GM12801 (cell line): ENCODE measurements around the gene ABHD2.

Experiments
- CTCF ChIP-seq: IDR thresholded peaks from one replicate; pipeline ENCODE4 v1.5.1; 2011; ENCODE audit warnings: control low read depth; ENCODE audit not compliant: insufficient read length; ENCODE audit errors: extremely low read depth

ABHD2 gene

DNA sequence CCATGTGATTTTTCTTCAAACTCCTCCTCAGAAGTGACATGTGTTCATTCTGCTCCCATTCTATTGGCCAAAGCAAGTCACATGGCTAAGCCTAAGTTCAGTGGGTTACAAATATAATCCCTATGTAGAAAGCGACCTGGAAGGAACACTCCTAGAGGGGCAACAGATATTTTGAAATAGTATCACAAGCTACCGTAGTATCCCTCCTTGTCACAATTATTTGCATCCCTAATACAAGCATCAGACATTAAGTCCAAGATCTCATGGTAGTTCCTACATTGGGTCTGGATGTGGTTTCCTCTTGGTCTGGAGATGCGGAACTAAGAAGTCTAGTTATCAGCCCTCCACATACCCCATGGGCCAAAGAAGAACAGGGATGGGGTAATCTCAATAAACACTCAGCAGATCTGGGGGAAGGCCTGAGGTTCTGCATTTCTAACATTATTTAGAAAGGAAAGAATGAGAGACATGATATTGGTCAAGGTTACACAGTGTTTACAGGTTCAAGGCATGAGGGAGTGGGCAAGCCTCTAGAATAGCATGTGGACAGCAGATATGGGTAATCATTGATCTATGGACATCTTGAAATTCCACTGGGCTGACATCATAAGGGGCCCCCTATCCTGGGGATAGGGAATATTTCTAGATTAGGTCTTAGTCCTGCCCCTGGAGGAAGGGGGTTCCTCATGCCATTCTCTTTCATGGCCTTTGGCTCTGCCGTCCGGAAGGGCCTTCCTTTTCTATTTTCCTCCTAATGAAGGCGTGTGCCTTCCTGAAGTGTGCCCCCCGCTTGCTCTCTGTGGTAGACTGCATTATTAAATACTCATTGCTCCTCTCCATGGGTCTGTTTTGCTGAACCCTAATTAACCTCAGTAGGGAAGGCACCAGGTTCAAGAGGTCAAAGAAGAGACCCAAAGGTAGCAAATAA lies 17.8 kb upstream of the ABHD2 start:
- TF ChIP-seq CTCF = no peak

- no peak for TF ChIP-seq CTCF
Measured at GRCh38 chr15:89071471-89071870, 16.8 kb upstream of the ABHD2 start.

GRCh38 chr15:89072277-89072869 lies 15.9 kb upstream of the ABHD2 start:
- no peak for TF ChIP-seq CTCF

- no peak for TF ChIP-seq CTCF
Measured at GRCh38 chr15:89074402-89075012, 13.7 kb upstream of the ABHD2 start.

GRCh38 chr15:89075101-89075640 lies 13.1 kb upstream of the ABHD2 start:
- TF ChIP-seq CTCF = no peak

DNA sequence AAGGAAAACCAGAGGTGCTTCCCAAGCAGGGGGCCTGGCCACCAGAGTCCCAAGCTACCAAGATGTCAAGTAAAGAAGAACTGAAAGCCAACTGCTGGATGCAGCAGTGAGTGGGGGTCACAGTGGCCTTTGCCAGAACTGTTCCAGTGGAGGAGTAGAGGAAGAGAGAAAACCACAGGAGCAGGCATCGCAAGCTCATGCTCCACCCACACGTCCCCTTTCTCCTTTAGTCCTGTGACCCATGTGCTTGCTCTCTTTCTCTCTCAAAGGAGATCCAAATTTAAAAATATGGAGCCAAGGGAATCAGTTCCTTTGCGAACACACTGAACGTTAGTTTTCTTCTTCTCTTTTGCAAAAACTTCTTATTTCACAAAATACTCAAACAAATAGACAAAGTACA lies 12.4 kb upstream of the ABHD2 start:
- TF ChIP-seq CTCF = no peak

DNA sequence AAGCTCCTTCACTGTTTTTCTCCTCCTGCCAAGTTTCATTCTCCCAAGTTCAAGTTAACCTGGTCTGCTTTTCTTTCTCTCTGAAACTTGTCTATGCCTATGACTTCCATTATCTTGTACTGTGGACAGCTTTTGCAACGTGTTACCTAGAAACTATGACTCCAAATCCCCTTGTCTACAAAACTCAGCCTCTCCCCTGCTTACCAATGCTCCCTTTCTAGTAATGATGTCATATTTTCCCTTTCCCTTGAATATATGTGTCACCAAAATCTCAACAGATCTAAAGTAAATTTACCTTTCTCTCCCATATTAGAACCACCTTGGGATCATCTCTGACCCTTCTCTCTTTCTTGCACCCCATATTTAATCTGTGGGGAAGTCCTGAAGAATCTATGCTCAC lies 10.5 kb upstream of the ABHD2 start:
- TF ChIP-seq CTCF = no peak
